ENCODE data around the gene NPBWR2.
"Not testable (repeated sequence)": the region's sequence is repeated elsewhere in the genome, so short reads cannot be mapped to it uniquely, and the experiment has no call there.

Gene NPBWR2

DNA sequence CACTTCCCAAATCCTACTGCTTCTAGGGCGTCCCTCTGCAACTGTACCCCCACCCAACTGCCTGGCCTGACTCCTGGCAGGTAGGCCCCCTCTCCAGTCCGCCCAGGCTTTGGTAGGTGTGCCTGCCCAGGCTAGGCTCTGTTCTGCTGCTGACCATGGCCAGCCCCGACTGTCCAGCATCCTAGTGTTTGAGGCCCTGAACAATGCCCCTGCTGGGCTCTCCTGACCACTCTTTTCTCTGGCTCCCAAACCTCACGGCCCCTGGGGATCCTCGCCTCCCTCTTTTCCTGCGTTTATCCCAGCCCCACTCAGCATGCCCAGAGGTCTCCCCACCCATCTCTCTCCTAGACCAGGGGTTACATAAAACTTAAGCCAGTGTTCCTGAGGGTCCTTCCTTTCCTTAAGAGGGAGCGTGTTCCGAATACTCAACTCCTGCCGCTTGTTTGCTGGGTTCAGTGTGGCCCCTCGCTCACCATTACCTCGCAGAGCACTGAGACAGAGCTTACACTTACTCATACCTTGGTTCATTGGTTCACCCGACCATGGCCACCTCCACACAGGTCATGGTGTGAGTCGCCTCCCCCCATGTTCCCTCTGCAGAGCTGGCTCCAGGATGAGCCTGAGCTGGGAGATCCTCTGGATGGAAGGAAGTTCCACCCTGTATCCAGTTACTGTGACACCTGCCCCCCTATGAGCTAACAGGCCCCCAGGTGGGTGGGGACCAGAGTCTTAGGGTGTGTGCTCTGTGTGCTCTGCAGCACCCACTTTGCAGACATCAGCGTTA, 35.8 kb upstream of the NPBWR2 start:
- DNase-seq: no peak

DNA sequence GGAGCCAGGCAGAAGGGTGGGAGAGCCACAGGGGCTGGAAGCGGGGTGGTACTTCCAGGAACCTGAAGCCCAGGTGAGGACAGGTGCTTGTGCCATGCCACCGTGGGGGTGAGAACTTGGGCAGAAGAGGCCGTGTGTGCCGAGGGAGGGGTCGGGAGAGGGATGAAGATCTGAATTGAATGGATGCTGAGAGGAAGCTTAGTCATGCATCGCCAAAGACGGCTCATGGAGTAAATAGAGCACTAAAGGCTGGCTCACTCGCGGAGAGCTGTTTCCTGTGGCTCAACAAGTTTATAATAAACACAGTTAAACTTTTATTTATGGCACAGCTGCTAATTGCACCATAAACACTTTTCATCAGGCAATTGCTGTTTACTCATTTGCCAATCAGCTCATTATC, 35.2 kb upstream of the NPBWR2 start:
- no peak for DNase-seq

DNA sequence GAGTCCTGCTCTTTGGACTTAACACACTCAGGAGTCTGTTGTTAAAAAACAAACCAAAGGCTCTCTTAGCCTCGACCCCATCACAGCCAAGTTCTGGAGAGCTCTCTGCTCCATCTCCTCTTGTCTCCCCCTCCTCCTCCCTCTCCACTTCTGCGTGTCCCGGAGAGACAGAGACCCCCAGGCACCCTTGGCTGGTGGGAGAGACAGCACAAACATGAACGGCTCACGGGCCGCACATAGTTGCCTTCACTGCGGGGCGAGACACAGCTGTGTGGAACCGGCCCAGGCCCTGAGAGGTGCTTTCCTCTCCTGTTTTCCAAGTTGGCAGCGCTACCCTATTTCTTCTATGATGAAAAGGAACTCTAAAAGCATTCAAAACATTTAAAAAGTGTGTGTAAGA, 33.6 kb upstream of the NPBWR2 start:
- DNase-seq: no peak

DNA sequence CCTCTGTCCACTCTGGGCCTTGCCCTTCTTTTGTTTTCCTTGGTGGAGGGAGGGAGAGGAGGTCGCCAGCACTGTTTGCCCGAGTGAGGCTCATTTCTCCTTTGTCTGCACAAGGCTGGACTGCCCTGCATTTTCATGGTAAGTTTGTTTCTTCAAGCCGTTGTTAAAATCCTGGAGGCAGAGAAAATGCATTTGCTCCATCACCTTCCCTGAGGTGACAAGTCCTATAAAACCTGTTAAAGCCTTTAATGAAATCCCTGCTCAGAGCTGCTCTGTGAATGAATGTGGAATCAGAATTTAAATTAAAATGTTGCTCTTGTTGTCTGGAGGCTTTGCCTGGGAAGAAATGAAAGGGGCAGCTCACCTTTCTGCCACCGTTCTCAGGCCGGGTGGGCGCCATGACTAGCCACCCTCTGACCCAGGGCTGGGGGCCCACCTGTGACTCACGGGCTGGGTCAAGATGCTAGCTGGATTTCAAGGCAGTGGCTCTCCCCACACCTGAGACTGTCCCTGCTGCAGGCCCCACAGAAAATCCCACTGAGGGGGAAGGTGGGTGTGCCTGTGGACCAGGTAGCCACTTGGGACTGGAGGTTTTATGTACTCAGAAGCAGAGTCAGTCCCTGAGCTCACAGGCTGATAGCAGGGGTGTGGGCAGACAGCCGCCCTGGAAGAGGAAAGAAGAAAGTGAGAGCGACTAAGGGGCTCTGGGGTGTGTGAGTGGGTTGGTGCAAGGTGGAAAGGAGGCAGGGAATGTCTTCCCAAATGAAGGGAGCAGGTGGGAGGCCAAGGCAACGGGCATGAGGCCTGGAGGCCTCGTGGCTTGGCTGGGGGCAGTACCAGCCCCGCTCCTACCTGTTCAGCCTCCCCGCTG, 32.9 kb upstream of the NPBWR2 start:
- DNase-seq: no peak

- DNase-seq: no peak
These were observed 32.1 kb upstream of the NPBWR2 start for GRCh38 chr20:64139199-64140060.

DNA sequence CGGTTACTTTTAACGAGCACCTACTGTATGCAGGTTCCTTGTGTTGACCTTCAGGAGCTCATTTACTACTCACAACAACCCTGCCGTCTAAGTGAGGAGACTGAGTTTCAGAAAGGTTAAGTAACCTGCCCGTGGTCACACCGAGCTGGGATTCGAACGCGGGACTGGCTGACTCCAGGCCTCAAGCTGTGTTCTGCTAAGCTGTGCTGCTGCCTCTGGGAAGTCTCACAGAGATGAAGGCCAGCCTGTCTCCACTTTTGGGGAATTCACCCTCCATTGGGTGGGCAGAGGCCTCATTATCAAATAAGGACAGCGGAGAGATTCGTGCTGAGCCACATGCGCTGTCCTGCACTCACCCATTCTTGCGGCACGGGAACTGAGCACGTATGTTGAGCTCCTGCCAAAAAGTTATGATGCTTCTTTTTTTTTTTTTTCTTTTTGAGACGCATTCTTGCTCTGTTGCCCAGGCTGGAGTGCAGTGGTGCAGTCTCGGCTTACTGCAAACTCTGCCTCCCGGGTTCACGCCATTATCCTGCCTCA, 31.0 kb upstream of the NPBWR2 start:
- DNase-seq: no peak

GRCh38 chr20:64137598-64138031, 30.2 kb upstream of the NPBWR2 start:
- no peak for DNase-seq

DNA sequence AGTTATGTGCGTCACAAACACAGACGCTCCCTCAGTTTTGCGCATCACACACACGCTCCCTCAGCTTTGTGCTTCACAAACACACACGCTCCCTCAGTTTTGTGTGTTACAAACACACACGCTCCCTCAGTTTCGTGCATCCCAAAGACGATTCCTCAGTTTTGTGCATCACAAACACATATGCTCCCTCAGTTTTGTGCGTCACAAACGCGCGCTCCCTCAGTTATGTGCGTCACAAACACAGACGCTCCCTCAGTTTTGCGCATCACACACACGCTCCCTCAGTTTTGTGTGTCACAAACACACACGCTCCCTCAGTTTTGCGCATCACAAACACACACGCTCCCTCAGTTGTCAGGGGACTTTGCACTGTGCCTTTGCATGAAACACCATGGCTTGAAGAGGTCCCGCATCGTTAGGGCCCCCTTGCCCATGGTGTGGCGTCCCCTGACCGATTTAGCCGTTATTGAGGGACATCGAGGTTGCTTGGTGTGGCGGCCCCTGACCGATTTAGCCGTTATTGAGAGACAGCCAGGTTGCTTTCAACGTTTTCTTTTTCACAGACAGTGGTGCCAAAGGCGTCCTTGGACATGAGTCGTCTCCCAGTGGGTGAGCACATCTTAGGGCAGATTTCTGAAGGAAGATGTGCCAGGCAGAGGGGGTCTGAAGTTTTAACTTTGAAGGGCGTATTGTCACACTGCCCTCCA, 28.8 kb upstream of the NPBWR2 start:
- DNase-seq: no peak

- DNase-seq: not testable (repeated sequence)
These were observed 27.4 kb upstream of the NPBWR2 start for GRCh38 chr20:64134744-64135143.

- no peak for DNase-seq
These were observed 26.6 kb upstream of the NPBWR2 start for GRCh38 chr20:64133951-64134407.

DNA sequence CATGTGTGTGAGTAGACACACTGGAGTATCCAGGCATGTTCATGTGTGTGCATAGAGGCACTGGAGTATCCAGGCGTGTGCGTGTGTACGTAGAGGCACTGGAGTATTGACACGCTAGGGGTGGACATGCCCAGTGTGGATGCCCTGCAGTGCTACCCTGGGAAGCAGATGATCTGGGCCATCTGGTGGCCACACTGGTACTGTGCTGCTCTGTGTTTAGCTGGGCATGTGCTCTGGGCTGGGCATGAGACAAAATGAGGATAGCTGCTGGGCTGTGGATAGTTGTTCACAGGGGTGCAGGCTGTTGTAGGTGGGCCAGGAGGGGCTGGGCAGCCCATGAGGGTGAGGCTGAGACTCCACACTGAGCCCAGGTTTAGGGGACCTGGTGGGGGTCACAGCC, 24.0 kb upstream of the NPBWR2 start:
- DNase-seq: no peak

DNA sequence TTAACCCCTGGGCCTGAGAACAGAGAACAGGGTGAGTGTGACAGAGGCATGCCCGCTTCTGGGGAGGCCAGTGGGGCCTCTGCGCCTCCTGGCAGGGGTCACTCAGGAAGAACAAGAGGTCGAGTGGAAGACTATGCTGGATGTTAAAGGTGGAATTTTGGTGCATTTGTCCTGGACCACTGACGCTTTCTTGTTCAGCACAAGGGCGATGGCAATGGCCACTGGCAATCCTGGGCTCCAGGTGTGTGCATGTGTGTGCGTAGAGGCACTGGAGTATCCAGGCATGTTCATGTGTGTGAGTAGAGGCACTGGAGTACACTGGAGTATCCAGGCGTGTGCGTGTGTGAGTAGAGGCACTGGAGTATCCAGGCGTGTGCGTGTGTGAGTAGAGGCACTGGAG, 23.5 kb upstream of the NPBWR2 start:
- no peak for DNase-seq

- DNase-seq: no peak
These were observed 22.9 kb upstream of the NPBWR2 start for GRCh38 chr20:64130271-64130670.

GRCh38 chr20:64129146-64129782, 21.9 kb upstream of the NPBWR2 start:
- no peak for DNase-seq

- not testable (repeated sequence) for DNase-seq
These were observed 16.2 kb upstream of the NPBWR2 start for GRCh38 chr20:64123517-64123916.

DNA sequence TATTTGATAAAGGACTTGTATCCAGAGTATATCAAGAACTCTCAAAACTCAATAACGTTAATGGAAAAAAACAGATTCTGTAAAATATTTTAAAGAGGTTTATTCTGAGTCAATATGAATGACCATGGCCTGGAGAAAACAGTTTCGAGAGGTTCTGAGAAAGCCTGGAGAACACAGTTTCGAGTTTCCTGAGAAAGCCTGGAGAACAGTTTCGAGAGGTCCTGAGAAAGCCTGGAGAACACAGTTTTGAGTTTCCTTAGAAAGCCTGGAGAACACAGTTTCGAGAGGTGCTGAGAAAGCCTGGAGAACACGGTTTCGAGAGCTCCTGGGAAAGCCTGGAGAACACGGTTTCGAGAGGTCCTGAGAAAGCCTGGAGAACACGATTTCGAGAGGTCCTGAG, 15.6 kb upstream of the NPBWR2 start:
- not testable (repeated sequence) for DNase-seq

DNA sequence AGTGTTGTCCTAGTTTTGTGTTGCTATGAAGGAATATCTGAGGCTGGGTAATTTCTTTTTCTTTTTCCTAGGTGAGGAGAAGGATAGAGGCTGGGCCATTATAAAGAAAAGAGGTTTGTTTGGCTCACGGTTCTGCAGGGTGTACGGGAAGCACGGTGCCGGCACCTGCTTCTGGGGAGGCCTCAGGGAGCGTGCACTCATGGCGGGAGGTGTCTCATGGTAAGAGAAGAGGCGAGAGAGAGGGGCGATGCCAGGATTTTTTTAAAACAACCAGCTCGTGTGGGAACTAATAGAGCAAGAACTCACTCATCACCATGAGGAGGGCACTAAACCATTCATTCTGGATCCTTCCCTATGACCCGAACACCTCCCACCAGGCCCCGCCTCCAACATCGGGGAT, 14.2 kb upstream of the NPBWR2 start:
- DNase-seq: no peak

- DNase-seq: no peak
These were observed 12.4 kb upstream of the NPBWR2 start for GRCh38 chr20:64119681-64120341.

GRCh38 chr20:64119301-64119680, 11.9 kb upstream of the NPBWR2 start:
- DNase-seq: no peak

- not testable (repeated sequence) for DNase-seq
These were observed 10.0 kb upstream of the NPBWR2 start for GRCh38 chr20:64117432-64117777.

Data from CD4-positive, alpha-beta T cell treated with Interferon alpha-2 for 1 hour (primary cell).